ENCODE measurements around the gene CLVS2. TPM values are rescaled to one million over a fixed set of nuclear protein-coding genes. Genes with fewer than 3 reads are reported as not detected.

Gene CLVS2
- total and polyA plus RNA-seq, 10 donors: not detected

- TF ChIP-seq CTCF (IDR thresholded peaks at IDR 0.05 in 8 of 11, conservative IDR thresholded peaks at IDR 0.05 in 3 of 11): no peak
- no peak for TF ChIP-seq POLR2AphosphoS5 (IDR thresholded peaks at IDR 0.05)
- TF ChIP-seq POLR2A (IDR thresholded peaks at IDR 0.05): no peak
- Histone ChIP-seq H3K27me3 (replicated peaks in 1 of 7) (peaks cover 0 to 41% (median 21%) of the 10 kb centered on the region in 7 donors), H3K36me3 (no peaks in the 10 kb centered on the region), H3K4me3 (no peak overlapping the region), H3K4me1 (peaks cover 0 to 12% (median 6%) of the 10 kb centered on the region in 6 donors), H3K9me3 (no peaks in the 10 kb centered on the region), H3K27ac (no peak overlapping the region)
- DNase-seq: no peak
- intact Hi-C loops (cut with DNase I; ENCODE audit: low total_unique reads): no loop called here
- 35 to 52% (median 42%) methylated on average over 2 of the region's 2 CpGs for WGBS, 5 donors
Observed at GRCh38 chr6:123000244-123000770, 4.3 kb downstream of the CLVS2 start.

DNA sequence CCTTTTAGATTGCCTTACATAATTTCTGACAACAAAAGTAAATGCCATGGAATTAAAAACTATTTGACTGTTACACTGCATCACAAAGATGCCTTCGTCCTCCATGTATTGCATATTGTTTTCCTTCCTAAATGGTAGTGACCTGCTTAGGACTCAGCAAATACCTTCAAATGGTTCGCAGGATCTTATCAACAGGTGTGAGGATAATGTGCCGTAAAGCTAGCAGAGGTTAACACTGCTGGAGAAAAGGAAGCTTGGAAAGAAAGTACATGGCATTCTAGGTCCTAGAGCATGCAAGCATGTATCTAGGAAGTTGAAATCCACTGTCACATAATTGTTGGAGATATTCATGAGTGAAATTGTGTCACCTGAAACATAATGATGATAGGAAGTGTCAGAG, 5.5 kb downstream of the CLVS2 start:
- no peak overlapping the region for H3K4me3 ChIP-seq
- 69 to 82% (median 77%) methylated on average over 3 of the region's 3 CpGs for WGBS, 5 donors
- H3K9me3 ChIP-seq: no peaks in the 10 kb centered on the region
- H3K27ac ChIP-seq: no peak overlapping the region
- intact Hi-C loops (cut with DNase I; ENCODE audit: low total_unique reads): no loop called here
- TF ChIP-seq CTCF (IDR thresholded peaks at IDR 0.05 in 8 of 11, conservative IDR thresholded peaks at IDR 0.05 in 3 of 11) (no peak), POLR2AphosphoS5 (IDR thresholded peaks at IDR 0.05) (no peak), POLR2A (IDR thresholded peaks at IDR 0.05) (no peak)
- DNase-seq: no peak
- peaks cover 0 to 29% (median 8%) of the 10 kb centered on the region in 7 donors for H3K27me3 ChIP-seq (replicated peaks in 1 of 7)
- H3K4me1 ChIP-seq: peaks cover 0 to 2% (median under 1%) of the 10 kb centered on the region in 6 donors
- H3K36me3 ChIP-seq: no peaks in the 10 kb centered on the region

DNA sequence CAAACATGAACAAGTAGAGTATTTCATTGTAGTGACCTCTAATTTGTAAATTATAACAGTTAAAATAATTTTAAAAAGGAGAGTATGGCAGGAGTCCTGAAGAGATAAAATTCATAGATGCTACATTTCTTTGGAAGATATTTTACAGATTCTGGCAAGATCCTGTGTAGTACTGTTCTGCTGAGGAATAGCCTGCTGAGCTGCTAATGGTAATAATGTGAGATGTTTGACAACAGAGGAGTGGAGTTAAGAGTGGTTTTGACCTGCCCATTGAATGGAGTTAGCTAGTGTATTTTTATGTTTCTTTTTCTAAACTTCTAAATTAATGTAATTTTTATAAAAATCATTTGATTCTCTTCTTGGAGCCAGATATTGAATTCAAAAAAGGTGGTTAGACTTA, 11.8 kb downstream of the CLVS2 start:
- Histone ChIP-seq H3K4me1 (no peaks in the 10 kb centered on the region), H3K9me3 (no peaks in the 10 kb centered on the region), H3K36me3 (no peaks in the 10 kb centered on the region), H3K27me3 (replicated peaks in 1 of 7) (no peaks in the 10 kb centered on the region), H3K27ac (no peak overlapping the region), H3K4me3 (no peak overlapping the region)
- DNase-seq: no peak
- TF ChIP-seq CTCF (IDR thresholded peaks at IDR 0.05 in 8 of 11, conservative IDR thresholded peaks at IDR 0.05 in 3 of 11) (no peak), POLR2A (IDR thresholded peaks at IDR 0.05) (no peak), POLR2AphosphoS5 (IDR thresholded peaks at IDR 0.05) (no peak)
- intact Hi-C loops (cut with DNase I; ENCODE audit: low total_unique reads): no loop called here

- intact Hi-C loops (cut with DNase I; ENCODE audit: low total_unique reads): no loop called here
- 74 to 93% (median 78%) methylated on average over 2 of the region's 2 CpGs for WGBS, 5 donors
- no peak overlapping the region for H3K27ac ChIP-seq
- no peak overlapping the region for H3K4me3 ChIP-seq
- TF ChIP-seq CTCF (IDR thresholded peaks at IDR 0.05 in 8 of 11, conservative IDR thresholded peaks at IDR 0.05 in 3 of 11) (no peak), POLR2AphosphoS5 (IDR thresholded peaks at IDR 0.05) (no peak)
- no peaks in the 10 kb centered on the region for H3K9me3 ChIP-seq
- no peaks in the 10 kb centered on the region for H3K4me1 ChIP-seq
- DNase-seq: no peak
- no peaks in the 10 kb centered on the region for H3K27me3 ChIP-seq (replicated peaks in 1 of 7)
- H3K36me3 ChIP-seq: no peaks in the 10 kb centered on the region
Observed at GRCh38 chr6:123009059-123009458, 13.0 kb downstream of the CLVS2 start.
